HG03045 (cell line): Measurements from ENCODE around the gene XIRP2.

Experiments
- ATAC-seq: cut with Tn5 transposase; IDR thresholded peaks from one replicate; pipeline ENCODE4 v1.9.1; 2021; ENCODE audit warnings: mild to moderate bottlenecking, moderate library complexity; ENCODE audit not compliant: unreplicated experiment

Gene XIRP2

DNA sequence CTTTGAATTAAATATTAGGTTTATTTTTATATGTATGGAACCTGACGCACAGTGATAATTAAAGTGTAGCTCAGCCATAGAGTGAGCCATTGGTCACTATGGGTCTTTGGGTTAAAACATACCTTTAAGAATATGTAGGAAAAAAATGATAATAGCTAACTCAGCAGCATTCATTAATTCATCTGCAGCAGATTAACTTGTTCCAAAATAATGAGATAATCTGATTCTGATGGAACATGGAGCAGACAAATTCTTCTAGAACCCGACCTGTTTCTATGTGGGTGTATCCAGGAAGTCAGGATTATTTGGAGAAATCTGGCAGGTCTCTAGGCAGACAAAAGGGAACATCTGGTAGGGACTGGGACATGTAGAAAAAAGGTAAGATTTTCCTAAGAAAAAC, at the start of gene XIRP2:
TSS of gene XIRP2 (plus strand) at position 301 of the 400 bp plus-strand sequence. CDS start 15,003 bp downstream, outside the sequence.
- ATAC-seq: no peak

DNA sequence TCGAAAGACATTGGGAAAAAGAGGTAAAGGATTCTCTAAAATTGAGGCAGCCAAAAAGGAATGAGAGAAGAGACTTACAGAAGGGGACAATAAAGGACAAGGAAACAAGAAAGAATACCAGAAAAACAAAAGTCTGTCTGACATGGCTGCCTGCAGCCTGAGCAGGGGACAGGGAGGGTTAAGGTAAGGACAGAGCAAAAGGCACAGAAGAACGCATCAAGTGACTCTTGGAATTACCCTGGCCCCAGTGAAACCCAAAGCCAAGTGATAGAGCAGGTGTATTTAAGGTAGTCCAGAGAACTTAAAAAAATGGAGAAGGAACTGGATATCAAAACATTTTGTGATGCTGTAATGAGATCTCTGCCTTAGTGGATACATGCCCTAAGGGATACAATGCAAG, 47.1 kb upstream of the XIRP2 start:
- ATAC-seq: no peak

GRCh38 chr2:166841679-166842078, 46.6 kb upstream of the XIRP2 start:
- ATAC-seq: no peak

GRCh38 chr2:166844111-166844510, 44.2 kb upstream of the XIRP2 start:
- ATAC-seq: no peak

- ATAC-seq: no peak
Observed at GRCh38 chr2:166862468-166863132, 25.7 kb upstream of the XIRP2 start.

DNA sequence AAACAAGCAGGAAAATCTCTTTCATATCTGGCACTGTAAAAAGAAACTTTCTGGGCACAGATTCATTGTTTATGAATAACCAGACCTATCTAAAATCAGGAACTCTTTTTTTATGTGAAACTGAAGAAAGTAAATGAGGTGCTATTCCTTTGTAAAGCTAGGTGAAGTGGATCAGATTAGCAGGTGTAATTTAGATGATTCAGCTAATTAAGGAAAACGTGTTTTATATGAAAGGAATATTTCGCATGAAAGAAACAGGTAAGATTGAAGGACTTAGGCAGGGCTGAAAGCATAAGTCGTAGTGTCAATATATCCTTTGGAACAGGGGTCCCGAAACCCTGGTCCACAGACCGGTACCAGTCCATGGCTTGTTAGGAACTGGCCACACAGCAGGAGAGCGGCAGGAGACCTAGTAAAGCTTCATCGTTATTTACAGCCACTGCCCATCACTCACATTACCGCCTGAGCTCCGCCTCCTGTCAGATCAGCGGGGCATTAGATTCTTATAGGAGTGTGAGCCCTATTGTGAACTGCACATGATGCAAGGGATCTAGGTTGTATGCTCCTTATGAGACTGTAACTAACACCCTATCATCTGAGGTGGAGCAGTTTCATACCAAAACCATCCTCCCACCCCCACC, 20.3 kb upstream of the XIRP2 start:
- no peak for ATAC-seq

DNA sequence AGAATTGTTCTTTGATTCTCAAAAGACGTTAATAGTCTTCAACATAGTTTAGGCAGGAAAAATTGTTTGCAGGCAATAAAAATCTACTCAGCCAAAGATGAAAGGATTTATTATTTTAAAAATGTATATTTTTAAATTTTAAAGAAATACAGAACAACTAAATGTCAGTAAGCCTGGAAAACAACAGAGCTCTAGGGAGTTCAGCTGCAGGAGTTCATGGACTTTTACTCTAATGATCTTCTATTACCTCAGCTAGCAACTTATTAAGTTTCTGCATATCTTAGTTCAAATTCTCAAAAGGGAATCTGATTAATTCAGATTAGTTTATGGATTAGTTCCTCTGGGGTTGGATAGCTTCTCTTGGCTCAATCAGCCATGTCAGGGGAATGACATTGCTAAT, 17.9 kb upstream of the XIRP2 start:
- ATAC-seq: no peak

GRCh38 chr2:166881177-166881576, 7.1 kb upstream of the XIRP2 start:
- ATAC-seq: no peak

GRCh38 chr2:166882851-166883250, 5.4 kb upstream of the XIRP2 start:
- ATAC-seq: no peak

DNA sequence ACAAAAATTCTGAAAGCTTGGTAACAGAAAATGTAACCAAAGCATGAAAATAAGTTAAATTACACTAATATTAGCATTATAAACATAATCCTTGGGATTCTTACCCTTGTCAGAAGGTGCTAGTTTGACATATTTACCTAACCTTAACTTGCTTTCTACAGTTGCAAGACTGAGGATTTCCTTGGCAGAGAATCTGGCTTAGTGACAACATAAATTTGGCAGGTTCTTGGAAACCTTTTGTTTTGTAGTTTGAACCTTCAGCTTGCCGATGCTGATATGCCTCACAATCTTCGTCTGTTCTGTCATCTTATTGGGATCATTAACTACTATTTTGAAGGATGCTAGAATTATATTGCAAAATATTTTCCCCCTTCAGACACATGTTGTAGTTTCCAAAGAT, 3.4 kb downstream of the XIRP2 start:
- ATAC-seq: no peak

GRCh38 chr2:166892397-166892796, 4.1 kb downstream of the XIRP2 start:
- ATAC-seq: no peak

GRCh38 chr2:166895243-166895642, 7.0 kb downstream of the XIRP2 start:
- ATAC-seq: no peak

DNA sequence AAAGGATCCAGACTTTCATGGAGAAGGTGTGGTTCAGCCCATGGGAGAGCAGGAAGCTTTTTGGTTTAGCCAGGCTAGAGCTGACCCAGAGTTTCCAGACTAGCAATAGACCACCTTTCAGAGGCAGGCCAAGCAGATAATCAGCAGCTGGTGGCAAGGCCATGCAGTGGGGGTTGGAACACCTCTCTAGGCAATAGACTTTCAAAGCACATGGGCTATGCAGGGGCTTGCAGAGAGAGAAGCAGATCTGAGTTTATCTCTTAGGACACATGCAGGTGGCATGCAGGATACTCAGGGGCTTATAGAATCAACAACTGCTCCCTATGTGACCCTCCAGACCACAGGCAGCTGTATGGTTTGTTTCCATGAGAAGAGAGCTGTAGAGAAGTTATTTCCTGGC, 9.4 kb downstream of the XIRP2 start:
- ATAC-seq: no peak

- no peak for ATAC-seq
Observed at GRCh38 chr2:166899676-166900075, 11.4 kb downstream of the XIRP2 start.

DNA sequence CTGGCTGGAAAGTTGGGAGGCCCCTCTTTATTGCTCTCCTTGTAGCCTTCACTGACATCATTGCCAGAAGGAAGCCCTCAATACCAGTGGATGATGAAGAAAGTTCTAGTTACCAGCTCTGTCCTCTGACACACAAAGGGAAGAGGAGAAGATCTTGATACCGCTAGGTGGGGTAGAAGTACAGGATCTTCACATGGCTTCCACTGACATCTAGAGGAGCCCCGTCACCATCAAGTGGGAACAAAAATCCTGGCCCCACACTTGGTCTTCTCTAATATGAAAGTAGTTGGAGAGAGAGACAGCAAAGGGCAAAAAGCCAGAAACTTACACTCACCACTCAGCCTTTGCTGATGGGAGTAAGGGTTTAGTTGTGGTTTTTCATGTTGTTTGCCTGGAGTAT, 12.4 kb downstream of the XIRP2 start:
- ATAC-seq: no peak

DNA sequence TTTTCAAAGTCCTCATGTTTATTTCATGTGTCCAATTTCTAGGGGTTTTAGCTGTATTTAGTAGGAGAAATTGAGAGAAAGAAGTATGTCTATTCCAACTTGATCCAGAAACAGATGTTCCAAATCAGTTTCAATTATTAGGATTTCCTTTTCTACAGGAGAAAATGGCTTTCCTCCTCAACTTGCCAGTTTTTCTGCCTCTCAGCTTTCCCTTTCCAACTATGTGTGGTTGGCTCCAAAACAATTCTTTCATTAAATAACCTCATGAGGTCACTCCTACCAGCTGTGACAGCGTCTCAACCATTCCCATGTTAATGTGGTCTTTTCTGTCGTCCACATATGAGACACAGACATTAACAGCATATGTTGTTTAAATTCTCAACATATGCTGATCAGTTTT, 13.1 kb downstream of the XIRP2 start:
- no peak for ATAC-seq

DNA sequence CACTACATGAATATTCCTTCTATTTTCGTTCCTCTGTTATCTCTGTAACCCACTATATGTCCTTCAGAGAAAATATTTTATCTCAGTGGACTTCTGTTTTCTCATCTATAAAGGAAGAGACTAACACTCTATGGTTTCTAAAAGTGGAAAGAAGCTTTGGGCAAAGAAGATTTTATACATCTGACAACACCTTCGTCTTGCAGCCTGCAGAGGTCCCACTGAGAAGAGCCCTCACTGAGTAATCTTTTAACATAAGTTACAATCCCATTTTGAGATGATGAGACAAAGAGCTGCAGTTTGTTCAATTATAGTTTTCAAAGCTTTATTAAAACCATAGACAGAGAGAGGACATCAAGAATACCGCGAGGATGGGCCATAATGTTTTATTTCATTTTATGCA, 28.7 kb downstream of the XIRP2 start:
- ATAC-seq: no peak

- ATAC-seq: no peak
Observed at GRCh38 chr2:166917415-166917814, 29.1 kb downstream of the XIRP2 start.

GRCh38 chr2:166921261-166921896, 33.1 kb downstream of the XIRP2 start:
- no peak for ATAC-seq

DNA sequence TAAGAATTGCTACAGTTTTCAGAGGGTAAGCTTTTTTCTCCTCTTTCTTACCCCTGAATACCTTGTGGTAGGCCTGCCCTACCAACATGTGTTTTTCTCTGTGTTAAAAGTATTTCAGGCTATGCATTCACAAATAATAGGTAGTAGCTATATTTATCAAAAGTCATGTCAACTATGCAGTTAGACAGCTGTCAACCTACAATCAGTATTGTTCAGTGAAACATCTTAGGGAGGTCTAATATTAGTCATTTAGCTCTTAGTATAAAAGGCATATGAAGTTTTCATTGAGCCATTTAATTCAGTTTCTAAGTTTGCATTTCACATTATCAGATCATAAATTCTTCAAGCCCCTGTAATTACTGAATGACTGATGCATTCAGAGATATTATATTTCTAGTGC, 36.7 kb downstream of the XIRP2 start:
- no peak for ATAC-seq

DNA sequence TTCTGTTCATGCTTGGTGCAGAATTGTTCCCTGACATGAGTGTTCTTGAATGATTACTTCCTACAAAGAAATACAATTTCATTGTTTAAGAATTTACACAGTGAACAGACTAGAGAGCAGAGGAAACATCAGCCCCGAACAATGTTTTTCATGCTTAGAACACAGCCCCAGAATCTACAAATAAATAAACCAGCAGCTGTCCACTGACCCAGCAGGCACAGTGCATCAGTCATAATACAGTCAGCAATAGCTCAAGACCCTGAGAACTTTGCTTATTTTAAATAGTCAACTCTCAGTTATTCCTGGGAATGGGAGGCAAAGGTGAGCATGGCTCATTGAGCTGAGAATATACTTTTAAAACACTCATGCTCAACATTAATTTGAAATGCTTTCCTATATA, 38.4 kb downstream of the XIRP2 start:
- ATAC-seq: no peak

- no peak for ATAC-seq
Observed at GRCh38 chr2:166932032-166932431, 43.8 kb downstream of the XIRP2 start.
